WTC11 (cell line): ENCODE data around the gene FBXO41.

Source experiments
- ATF2 ChIP-seq: sonication (generic); formaldehyde crosslinking; IDR thresholded peaks from 2 replicates; pipeline ENCODE4 v1.8.1; 2022; ENCODE audit warnings: low read depth, missing genetic modification reagents, borderline replicate concordance
- CTCF ChIP-seq: fragments of 200-600 bp; IDR thresholded peaks from 2 replicates; pipeline ENCODE4 v1.8.0; 2022; ENCODE audit warnings: antibody characterized with exemption
- ESRRA ChIP-seq: sonication (generic); formaldehyde crosslinking; IDR thresholded peaks from 2 replicates; pipeline ENCODE4 v1.8.1; 2022; ENCODE audit warnings: mild to moderate bottlenecking, missing genetic modification reagents, borderline replicate concordance
- IRF1 ChIP-seq: sonication (generic); formaldehyde crosslinking; IDR thresholded peaks from 2 replicates; pipeline ENCODE4 v1.8.0; 2023; ENCODE audit warnings: missing genetic modification reagents
- KAT7 ChIP-seq: sonication (generic); formaldehyde crosslinking; IDR thresholded peaks from 2 replicates; pipeline ENCODE4 v1.8.1; 2023; ENCODE audit warnings: missing genetic modification reagents, mild to moderate bottlenecking, borderline replicate concordance
- NFATC4 ChIP-seq: fragments of 250-450 bp; sonication (Bioruptor Pico); IDR thresholded peaks from 2 replicates; pipeline ENCODE4 v1.9.0; 2021; ENCODE audit warnings: mild to moderate bottlenecking
- NR2C2 ChIP-seq: sonication (generic); formaldehyde crosslinking; IDR thresholded peaks from 2 replicates; pipeline ENCODE4 v1.8.0; 2022; ENCODE audit warnings: mild to moderate bottlenecking, missing genetic modification reagents
- SOX15 ChIP-seq: fragments of 250-450 bp; sonication (Bioruptor Pico); IDR thresholded peaks from 2 replicates; pipeline ENCODE4 v1.9.0; 2021; ENCODE audit warnings: mild to moderate bottlenecking
- TP53 ChIP-seq: sonication (generic); formaldehyde crosslinking; IDR thresholded peaks from 2 replicates; pipeline ENCODE4 v1.8.1; 2023; ENCODE audit warnings: mild to moderate bottlenecking, missing genetic modification reagents
- ZNF263 ChIP-seq: sonication (generic); formaldehyde crosslinking; IDR thresholded peaks from 2 replicates; pipeline ENCODE4 v1.8.1; 2022; ENCODE audit warnings: low read depth, mild to moderate bottlenecking, moderate library complexity, missing genetic modification reagents

- TF ChIP-seq CTCF (no peak), NR2C2 (CRISPR knock-in tag) (no peak), KAT7 (no peak), ATF2 (no peak), ZNF263 (CRISPR knock-in tag) (no peak), TP53 (CRISPR knock-in tag) (no peak), ESRRA (CRISPR knock-in tag) (no peak), SOX15 (no peak), IRF1 (CRISPR knock-in tag) (no peak), NFATC4 (no peak)
These were observed 971 bp upstream of the FBXO41 start for GRCh38 chr2:73285159-73285739.
